GM10847 (cell line): Measurements from ENCODE around the gene LAMB4.

Experiments used
- POLR2A ChIP-seq: IDR thresholded peaks from 2 replicates; pipeline ENCODE4 v1.6.1; 2011; ENCODE audit not compliant: insufficient read length; ENCODE audit errors: extremely low read depth

LAMB4 gene

DNA sequence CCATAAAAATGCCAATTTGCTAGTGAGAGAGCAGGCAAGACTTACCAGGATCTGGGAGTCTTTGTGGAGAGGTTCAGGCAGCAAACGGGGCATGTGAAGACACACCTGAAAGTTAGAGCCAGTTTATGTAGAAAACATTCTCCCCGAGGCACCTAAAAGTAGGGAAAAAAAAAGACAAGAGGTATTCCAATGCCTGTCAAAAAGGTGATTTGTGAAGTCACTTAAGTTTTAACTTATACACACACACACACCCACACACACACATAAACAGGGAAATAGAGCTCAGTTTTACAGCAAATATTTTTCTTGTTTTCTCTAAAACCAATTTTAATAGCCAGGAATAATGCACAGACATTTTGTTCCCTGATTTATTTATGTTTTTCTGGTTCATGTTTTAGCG, at the start of gene LAMB4:
LAMB4 (minus strand) TSS at position 101 of the 400 bp plus-strand sequence. CDS start 7,197 bp downstream, outside the sequence.
- no peak for TF ChIP-seq POLR2A

GRCh38 chr7:108178398-108178797, 48.2 kb upstream of the LAMB4 start:
- no peak for TF ChIP-seq POLR2A

- no peak for TF ChIP-seq POLR2A
These were observed 41.0 kb upstream of the LAMB4 start for GRCh38 chr7:108171164-108171563.

DNA sequence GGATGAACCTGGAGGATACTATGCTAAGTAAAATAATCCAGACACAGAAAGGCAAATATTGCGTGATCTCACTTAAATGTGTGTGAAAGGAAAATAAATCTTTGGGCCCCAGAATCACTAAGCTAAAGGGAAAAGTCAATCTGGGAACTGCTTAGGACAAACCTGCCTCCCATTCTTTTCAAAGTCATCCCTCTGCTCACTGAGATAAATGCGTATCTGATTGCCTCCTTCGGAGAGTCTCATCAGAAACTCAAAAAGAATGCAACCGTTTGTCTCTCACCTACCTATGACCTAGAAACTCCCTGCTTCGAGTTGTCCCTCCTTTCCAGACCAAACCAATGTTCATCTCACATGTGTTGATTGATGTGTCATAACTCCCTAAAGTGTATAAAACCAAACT, 40.1 kb upstream of the LAMB4 start:
- TF ChIP-seq POLR2A, result no peak

DNA sequence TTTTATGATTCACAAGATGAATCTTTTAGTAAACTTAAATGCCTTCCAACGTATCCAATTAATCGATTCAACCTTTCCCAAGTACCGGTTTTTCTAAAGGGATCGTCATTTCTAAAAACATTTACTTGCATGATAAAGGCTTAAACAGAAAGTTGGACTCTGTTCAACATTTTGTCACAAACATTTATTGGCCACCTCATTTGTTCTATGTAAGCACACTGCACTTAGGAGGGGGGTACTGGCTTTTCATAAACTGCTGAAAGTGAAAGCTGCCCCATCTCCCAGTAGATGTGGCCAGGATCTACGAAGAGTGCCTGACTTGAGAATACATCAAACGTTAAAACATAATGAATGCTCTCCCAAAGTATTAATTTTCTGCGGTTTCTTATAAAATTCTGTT, 37.3 kb upstream of the LAMB4 start:
- TF ChIP-seq POLR2A, result no peak

- no peak for TF ChIP-seq POLR2A
These were observed 36.5 kb upstream of the LAMB4 start for GRCh38 chr7:108166687-108167086.

- no peak for TF ChIP-seq POLR2A
These were observed 35.6 kb upstream of the LAMB4 start for GRCh38 chr7:108165723-108166122.

DNA sequence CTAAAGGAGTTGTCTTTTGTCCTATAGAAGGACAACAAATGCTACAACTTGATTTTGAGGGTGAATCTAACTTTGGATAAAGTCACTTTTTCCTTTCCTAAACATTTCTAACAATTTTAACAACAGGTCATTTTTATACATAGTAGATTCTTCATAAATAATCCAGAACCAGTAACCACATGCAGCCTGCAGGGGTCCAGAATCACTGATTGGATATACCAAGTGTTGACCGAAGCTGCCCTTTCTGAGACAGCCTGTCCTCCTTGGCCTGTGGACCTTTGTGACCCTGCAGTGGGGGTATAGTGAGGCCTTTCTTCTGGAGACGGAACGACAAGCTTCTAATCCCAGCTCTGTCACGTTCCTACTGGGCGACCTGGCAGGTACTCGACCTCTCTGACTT, 34.8 kb upstream of the LAMB4 start:
- no peak for TF ChIP-seq POLR2A

DNA sequence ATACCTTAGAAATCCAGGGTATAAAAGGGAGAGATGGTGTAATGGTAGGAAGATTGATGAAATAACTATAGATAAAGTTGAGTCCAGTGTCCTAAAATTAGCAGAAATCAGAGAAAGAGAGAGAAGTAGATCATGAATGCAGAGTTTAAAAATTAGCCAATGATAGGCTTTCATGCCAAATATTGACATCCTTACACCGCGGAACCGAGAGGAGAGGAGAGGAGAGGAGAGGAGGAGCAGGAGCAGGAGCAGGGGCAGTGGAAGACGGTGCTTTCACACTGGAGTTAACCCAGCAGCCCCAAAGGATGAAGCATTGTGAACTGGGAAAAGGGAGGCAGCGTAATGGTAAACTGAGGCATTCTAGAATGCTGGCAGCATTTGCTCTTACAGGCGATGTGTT, 34.2 kb upstream of the LAMB4 start:
- no peak for TF ChIP-seq POLR2A

DNA sequence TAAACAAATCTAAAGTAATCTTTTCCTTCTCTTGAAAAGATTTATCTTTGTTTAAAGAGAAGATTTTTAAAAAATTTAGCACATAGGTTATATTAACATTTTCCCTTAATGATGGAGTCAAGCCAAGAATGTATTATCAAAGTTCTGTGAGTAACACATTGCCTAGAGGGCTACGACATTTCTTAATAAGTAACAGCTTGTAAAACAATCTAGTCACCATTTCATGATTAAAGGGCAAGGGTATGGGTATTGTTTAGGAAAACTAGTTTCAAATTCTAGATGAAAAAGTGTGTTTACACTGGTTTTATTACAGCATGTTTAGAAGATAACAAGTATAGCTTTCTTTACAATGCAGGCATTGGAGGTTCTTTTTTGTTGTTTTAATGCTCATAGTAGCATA, 28.6 kb upstream of the LAMB4 start:
- TF ChIP-seq POLR2A, result no peak

GRCh38 chr7:108157606-108158335, 27.6 kb upstream of the LAMB4 start:
- no peak for TF ChIP-seq POLR2A

DNA sequence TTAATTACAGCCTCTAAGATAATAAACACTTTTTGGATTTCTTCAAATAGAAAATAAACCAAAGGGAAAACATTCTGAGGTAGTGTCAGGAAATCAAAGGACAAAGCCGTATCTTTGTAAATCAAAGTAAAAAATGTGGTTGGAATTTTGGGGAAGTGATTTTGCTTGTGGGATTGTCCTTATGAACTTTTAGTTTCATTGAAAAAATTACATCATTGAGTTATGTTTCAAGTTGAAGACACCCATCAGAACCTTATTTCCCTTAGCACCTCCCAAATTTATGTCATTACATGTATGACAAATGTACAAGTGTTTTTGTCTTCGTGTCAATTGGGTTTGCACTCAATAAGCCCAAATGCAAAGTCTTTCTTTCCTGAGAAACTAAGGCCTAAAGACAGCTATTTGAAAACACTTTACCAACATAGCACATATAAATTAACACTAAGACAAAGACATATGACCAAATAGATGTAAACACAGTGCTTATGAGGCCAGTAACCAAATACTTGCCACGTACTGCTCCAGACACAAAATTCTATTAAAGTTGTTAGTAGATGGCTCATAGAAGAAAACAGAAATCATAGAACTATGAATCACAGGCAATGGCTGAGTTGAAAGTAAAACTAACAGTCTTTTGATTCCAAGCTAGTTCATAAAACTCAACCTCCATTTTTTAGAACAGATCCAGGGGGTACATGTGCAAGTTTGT, 26.9 kb upstream of the LAMB4 start:
- no peak for TF ChIP-seq POLR2A

DNA sequence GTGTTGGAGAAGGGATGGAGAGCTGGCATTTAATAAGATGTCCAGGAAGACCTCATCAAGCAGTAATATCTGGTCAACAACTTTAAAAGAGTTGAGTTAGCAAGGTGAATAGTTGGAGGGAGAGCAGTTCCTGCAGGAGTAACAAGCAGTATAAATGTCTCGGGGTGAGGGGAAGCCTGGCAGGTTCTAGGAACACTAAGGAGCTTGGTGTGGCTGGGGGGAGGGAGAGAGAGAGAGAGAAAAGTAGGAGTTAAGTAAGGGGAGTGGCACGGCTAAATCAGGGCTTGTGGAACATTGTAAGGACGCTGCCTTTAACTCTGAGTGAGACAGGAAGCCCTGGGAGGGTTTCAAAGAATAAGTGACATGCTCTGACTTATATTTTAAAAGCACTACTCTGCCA, 22.0 kb upstream of the LAMB4 start:
- no peak for TF ChIP-seq POLR2A

DNA sequence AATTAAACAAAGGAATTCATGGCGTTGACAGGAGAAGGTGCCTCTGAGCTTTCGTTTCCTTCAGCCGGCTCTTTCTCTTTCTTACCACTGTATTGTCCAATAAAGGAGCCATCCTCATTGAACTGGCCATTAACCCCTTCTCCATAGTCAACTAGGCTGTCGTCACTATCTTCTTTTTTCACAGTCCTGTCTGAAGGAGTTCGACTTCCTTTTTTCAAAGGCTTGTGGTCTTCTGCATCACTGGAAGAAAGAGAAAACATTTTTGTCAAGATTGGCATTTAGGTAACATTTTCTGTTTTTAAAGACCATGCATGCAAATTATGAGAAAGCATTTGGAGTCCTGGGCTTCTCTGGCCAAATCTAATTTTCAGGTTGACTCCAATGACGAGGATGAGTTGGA, 19.7 kb upstream of the LAMB4 start:
- TF ChIP-seq POLR2A, result no peak

- no peak for TF ChIP-seq POLR2A
These were observed 19.0 kb upstream of the LAMB4 start for GRCh38 chr7:108149119-108149518.

DNA sequence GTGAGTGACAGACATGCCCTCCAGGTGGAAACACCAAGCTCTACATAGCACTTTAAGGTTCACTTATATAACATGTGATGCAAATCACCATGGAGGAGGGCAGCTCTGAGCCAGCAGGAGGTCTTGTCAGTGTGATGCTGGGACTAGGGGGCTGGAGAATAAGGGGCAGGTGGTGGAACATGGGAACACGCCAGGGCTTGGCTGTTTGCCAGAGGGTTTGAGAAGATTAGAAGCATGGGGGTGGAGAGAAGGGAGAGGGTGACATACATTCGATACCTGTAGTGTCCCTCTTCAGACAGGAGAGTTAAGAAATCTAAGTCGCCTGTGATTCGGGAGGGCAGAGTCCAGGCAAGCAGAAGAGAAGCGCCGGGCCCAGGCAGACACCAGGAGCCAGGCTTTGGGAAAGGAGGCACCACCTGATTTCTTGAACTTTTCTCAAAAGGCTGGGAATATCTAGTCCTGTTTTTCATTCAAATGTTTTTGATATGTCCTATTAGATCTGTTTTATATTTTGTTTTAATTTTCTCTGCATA, 16.9 kb upstream of the LAMB4 start:
- TF ChIP-seq POLR2A, result no peak
